GM19023 (cell line): ENCODE results near the gene ZNF624.
A peak's percentile ranks its signal among the peaks of the same experiment; 100 is the strongest.

ENCODE experiments used
- ATAC-seq: cut with Tn5 transposase; IDR thresholded peaks from one replicate; pipeline ENCODE4 v1.9.1; 2021; ENCODE audit warnings: mild to moderate bottlenecking, moderate library complexity; ENCODE audit not compliant: unreplicated experiment

The ZNF624 gene

DNA sequence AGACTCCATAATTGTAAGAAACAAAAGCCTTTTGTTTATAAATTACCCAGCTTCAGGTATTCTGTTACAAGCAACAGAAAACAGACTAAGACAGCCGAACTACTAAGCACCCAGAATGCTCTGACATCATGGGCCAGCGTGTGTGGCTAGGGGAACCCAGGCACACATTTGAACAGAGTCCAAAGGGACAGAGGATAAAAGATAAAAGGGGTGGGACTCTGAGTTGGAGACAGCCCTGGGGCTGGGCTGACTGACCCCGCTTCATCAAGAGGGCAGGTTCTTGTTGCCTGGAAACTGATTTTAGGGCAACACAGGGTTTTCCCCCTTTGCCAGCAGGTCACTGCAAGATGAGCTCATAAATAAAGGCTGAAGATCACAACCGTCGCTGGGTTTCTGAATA is 54.1 kb downstream of the ZNF624 start:
- ATAC-seq: no peak

DNA sequence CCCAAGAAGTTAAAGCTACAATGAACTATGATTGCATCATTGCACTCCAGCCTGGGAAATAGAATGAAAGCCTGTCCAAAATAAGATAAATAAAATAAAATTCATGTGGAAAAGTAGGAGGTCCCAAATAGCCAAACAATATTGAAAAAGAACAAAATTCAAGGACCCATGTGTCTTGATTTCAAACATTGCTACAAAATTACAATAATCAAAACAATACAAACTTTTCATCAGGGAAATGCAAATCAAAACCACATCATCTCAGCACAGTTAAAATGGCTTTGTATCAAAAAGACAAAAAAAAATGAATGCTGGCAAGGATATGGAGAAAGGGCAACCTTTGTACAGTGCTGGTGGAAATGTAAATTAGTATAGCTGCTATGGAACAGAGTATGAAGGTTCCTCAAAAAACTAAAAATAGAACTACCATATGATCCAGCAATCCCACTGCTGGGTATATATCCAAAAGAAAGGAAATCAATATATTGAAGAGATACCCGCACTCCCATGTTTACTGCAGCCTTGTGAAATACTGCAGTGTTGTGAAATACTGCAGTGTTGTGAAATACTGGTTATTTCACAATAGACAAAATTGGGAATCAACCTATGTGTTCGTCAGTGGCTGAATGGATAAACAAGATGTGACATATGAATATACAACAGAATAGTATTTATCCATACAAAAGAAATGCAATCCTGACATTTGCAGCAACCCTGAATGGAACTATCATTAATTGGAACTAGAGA is 60.1 kb downstream of the ZNF624 start:
- ATAC-seq: no peak

- ATAC-seq: peak; percentile 79
Measured at GRCh38 chr17:16589097-16589969, 64.3 kb downstream of the ZNF624 start.

DNA sequence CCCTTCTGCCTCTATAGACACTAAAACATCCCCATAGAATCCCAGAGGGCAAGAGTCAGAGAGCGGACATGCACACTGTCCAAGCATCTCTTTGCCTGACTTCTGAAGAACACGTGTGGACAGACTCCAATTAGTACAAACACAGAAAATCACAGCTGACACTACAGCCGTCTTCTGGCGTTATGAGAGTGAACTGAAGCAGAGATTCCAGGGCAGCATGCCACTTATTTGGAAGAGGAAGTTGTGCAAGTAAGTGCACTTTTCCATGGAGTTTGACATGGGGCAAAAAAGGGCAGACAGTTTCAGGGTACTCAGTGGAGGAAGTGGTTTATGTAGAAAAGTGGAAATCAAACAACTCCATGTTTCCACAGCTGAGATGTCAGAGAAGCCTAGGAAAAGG is 67.9 kb downstream of the ZNF624 start:
- no peak for ATAC-seq

- ATAC-seq: no peak
Measured at GRCh38 chr17:16584273-16584995, 69.2 kb downstream of the ZNF624 start.

- ATAC-seq: no peak
Measured at GRCh38 chr17:16583781-16584180, 69.9 kb downstream of the ZNF624 start.

- ATAC-seq: no peak
Measured at GRCh38 chr17:16573466-16573865, 80.2 kb downstream of the ZNF624 start.
